Measurements from ENCODE around the gene ZBTB20.

The ZBTB20 gene

GRCh38 chr3:114394551-114394950 lies 752.5 kb downstream of the ZBTB20 start:
- no peak for DNase-seq

- DNase-seq = no peak
These were observed 753.6 kb downstream of the ZBTB20 start for GRCh38 chr3:114393367-114394072.

- DNase-seq = no peak
These were observed 754.3 kb downstream of the ZBTB20 start for GRCh38 chr3:114392831-114393230.

- DNase-seq = no peak
These were observed 757.9 kb downstream of the ZBTB20 start for GRCh38 chr3:114389156-114389555.

GRCh38 chr3:114384558-114384903 lies 762.6 kb downstream of the ZBTB20 start:
- no peak for DNase-seq

GRCh38 chr3:114383875-114384557 lies 763.1 kb downstream of the ZBTB20 start:
- peak; percentile 82 for DNase-seq

GRCh38 chr3:114380233-114380651 lies 766.8 kb downstream of the ZBTB20 start:
- peak; percentile 83 for DNase-seq

GRCh38 chr3:114379266-114379665 lies 767.8 kb downstream of the ZBTB20 start:
- DNase-seq = no peak

- DNase-seq = no peak
These were observed 768.3 kb downstream of the ZBTB20 start for GRCh38 chr3:114378760-114379159.

GRCh38 chr3:114377426-114377825 lies 769.7 kb downstream of the ZBTB20 start:
- no peak for DNase-seq

- DNase-seq = no peak
These were observed 770.4 kb downstream of the ZBTB20 start for GRCh38 chr3:114376516-114377185.

- no peak for DNase-seq
These were observed 771.3 kb downstream of the ZBTB20 start for GRCh38 chr3:114375608-114376421.

GRCh38 chr3:114374433-114374990 lies 772.6 kb downstream of the ZBTB20 start:
- no peak for DNase-seq

- DNase-seq = no peak
These were observed 776.4 kb downstream of the ZBTB20 start for GRCh38 chr3:114370537-114371174.

- DNase-seq = no peak
These were observed 781.2 kb downstream of the ZBTB20 start for GRCh38 chr3:114365909-114366308.

- no peak for DNase-seq
These were observed 782.1 kb downstream of the ZBTB20 start for GRCh38 chr3:114364806-114365654.

GRCh38 chr3:114363554-114364202 lies 783.4 kb downstream of the ZBTB20 start:
- DNase-seq = peak; percentile 73

GRCh38 chr3:114362815-114363214 lies 784.3 kb downstream of the ZBTB20 start:
- peak; percentile 37 for DNase-seq

GRCh38 chr3:114361391-114361790 lies 785.7 kb downstream of the ZBTB20 start:
- no peak for DNase-seq

GRCh38 chr3:114356525-114356924 lies 790.6 kb downstream of the ZBTB20 start:
- DNase-seq = no peak

All from fibroblast of skin of abdomen (primary cell).